ENCODE results near the gene RBM4. TPM values are rescaled to one million over a fixed set of nuclear protein-coding genes. Genes with fewer than 3 reads are reported as not detected.

RBM4 gene
- total and polyA plus RNA-seq, 2 of the 4 experiments (the other 2 are of a cell fraction), result 165 to 198 TPM

- no peaks in the 10 kb centered on the region for H3K27me3 ChIP-seq (ENCODE audit: control insufficient read depth, insufficient read depth, low read length)
- no TSS peak for BruUV-seq (replicated peaks)
- H4K91ac ChIP-seq (ENCODE audit: insufficient read depth, low read depth, low read length), result no peak overlapping the region
- DNase-seq (no peak), ATAC-seq (ENCODE audit: low read depth) (no peak)
- H3K9me3 ChIP-seq (ENCODE audit: control insufficient read depth, insufficient read depth, low read length), result no peaks in the 10 kb centered on the region
- peaks cover 67% of the 10 kb centered on the region for H3K36me3 ChIP-seq (ENCODE audit: control insufficient read depth, insufficient read depth, low read length)
- H3K4me2 ChIP-seq (ENCODE audit: low read depth, low read length), result no peak overlapping the region
- no peak overlapping the region for H3K4ac ChIP-seq (ENCODE audit: low read depth, low read length)
- no peak overlapping the region for H3K23ac ChIP-seq (ENCODE audit: low read depth, low read length)
- peaks cover 2% of the 10 kb centered on the region; the same call in 1 of the 2 replicates for H3K4me1 ChIP-seq (ENCODE audit: control insufficient read depth, insufficient read depth, low read length)
- peaks cover 36% of the 10 kb centered on the region for H3K9me1 ChIP-seq (ENCODE audit: insufficient read depth, low read length)
- CTCF ChIA-PET, result no interaction called here
- intact Hi-C loops (cut with micrococcal nuclease), result no loop called here
- no peak overlapping the region for H4K5ac ChIP-seq (ENCODE audit: low read depth, low read length)
- H3K18ac ChIP-seq (ENCODE audit: low read depth, low read length), result no peak overlapping the region
- no peak overlapping the region for H4K8ac ChIP-seq (ENCODE audit: low read depth in 2 of 2, low read length in 2 of 2)
- no peak overlapping the region for H2AFZ ChIP-seq (replicated peaks; ENCODE audit: low read length, poor library complexity)
- H2BK20ac ChIP-seq (ENCODE audit: low read depth, low read length), result no peak overlapping the region
- H3K27ac ChIP-seq (ENCODE audit: insufficient read depth, low read length), result no peak overlapping the region
- no peak for TF ChIP-seq USF2 (IDR thresholded peaks at IDR 0.05; ENCODE audit: low read depth, low read length)
- no peak for TF ChIP-seq NFE2L2 (IDR thresholded peaks at IDR 0.05; ENCODE audit: low read depth, low read length)
- TF ChIP-seq MAZ (IDR thresholded peaks at IDR 0.05; ENCODE audit: borderline replicate concordance, low read depth, low read length), result no peak
- TF ChIP-seq RFX5 (IDR thresholded peaks at IDR 0.05; ENCODE audit: low read depth, low read length), result no peak
- peak overlapping the region; percentile 56 for H2AK9ac ChIP-seq (replicated peaks; ENCODE audit: low read depth, low read length, poor library complexity)
- H4K20me1 ChIP-seq (ENCODE audit: insufficient read depth, low read length), result peaks cover 94% of the 10 kb centered on the region
- POLR2A ChIA-PET (ENCODE audit: unreplicated experiment), result no interaction called here
- no peak overlapping the region for H2BK15ac ChIP-seq (ENCODE audit: low read depth, low read length)
- no peak overlapping the region for H2BK5ac ChIP-seq (ENCODE audit: low read depth, low read length, poor library complexity, severe bottlenecking)
- peaks cover 31 to 80% of the 10 kb centered on the region in 2 experiments for H3K79me1 ChIP-seq (ENCODE audit: low read depth in 1 of 2, low read length in 2 of 2)
- no peak overlapping the region for H2BK120ac ChIP-seq (ENCODE audit: low read depth, low read length)
- in situ Hi-C loops (cut with MboI; ENCODE audit: low sequenced_read_pairs), result no loop called here
- dilution Hi-C loops (cut with HindIII; ENCODE audit: low sequenced_read_pairs, unreplicated experiment), result no loop called here
- no peak overlapping the region for H3K14ac ChIP-seq (replicated peaks; ENCODE audit: low read depth, low read length)
- no peak overlapping the region for H2AK5ac ChIP-seq (ENCODE audit: low read depth, low read length)
- no peak overlapping the region for H3K4me3 ChIP-seq (ENCODE audit: insufficient read depth, low read depth, low read length)
- H3K56ac ChIP-seq (ENCODE audit: extremely low read depth, insufficient read depth, low read length), result no peak overlapping the region
- no peak overlapping the region for H3K9ac ChIP-seq (ENCODE audit: low read depth, low read length)
- WGBS, 2 experiments (ENCODE audit: extremely low coverage in 2 of 2, insufficient read length in 1 of 2), result no CpG with 5 or more reads among the region's 7 CpGs
These were observed 10.4 kb upstream of the RBM4 start for GRCh38 chr11:66628061-66628603.
